ENCODE results near the gene AVPR2.

The AVPR2 gene

GRCh38 chrX:153883163-153883843, 21.2 kb upstream of the AVPR2 start:
- H3K27me3 ChIP-seq (ENCODE audit: control insufficient read depth, insufficient read depth, low read length), result peaks cover 42% of the 10 kb centered on the region
- no peak overlapping the region for H3K27ac ChIP-seq (ENCODE audit: low read depth, low read length)
- H3K9ac ChIP-seq (ENCODE audit: low read length), result no peak overlapping the region
- no peaks in the 10 kb centered on the region for H3K4me1 ChIP-seq (ENCODE audit: control insufficient read depth, insufficient read depth, low read length)
- H3K36me3 ChIP-seq (ENCODE audit: control insufficient read depth, insufficient read depth, low read length), result no peaks in the 10 kb centered on the region
- H3K4me3 ChIP-seq (ENCODE audit: low read length), result no peak overlapping the region

- H3K9ac ChIP-seq (ENCODE audit: low read length), result no peak overlapping the region
- no peak overlapping the region for H3K4me3 ChIP-seq (ENCODE audit: low read length)
- H3K27me3 ChIP-seq (ENCODE audit: control insufficient read depth, insufficient read depth, low read length), result peaks cover 34% of the 10 kb centered on the region
- H3K4me1 ChIP-seq (ENCODE audit: control insufficient read depth, insufficient read depth, low read length), result no peaks in the 10 kb centered on the region
- H3K36me3 ChIP-seq (ENCODE audit: control insufficient read depth, insufficient read depth, low read length), result no peaks in the 10 kb centered on the region
- H3K27ac ChIP-seq (ENCODE audit: low read depth, low read length), result no peak overlapping the region
Measured at GRCh38 chrX:153884136-153884535, 20.3 kb upstream of the AVPR2 start.

GRCh38 chrX:153884590-153884989, 19.9 kb upstream of the AVPR2 start:
- Histone ChIP-seq H3K4me1 (ENCODE audit: control insufficient read depth, insufficient read depth, low read length) (no peaks in the 10 kb centered on the region), H3K36me3 (ENCODE audit: control insufficient read depth, insufficient read depth, low read length) (no peaks in the 10 kb centered on the region), H3K27ac (ENCODE audit: low read depth, low read length) (no peak overlapping the region), H3K4me3 (ENCODE audit: low read length) (no peak overlapping the region), H3K27me3 (ENCODE audit: control insufficient read depth, insufficient read depth, low read length) (peaks cover 34% of the 10 kb centered on the region), H3K9ac (ENCODE audit: low read length) (no peak overlapping the region)

GRCh38 chrX:153885208-153885787, 19.2 kb upstream of the AVPR2 start:
- no peak overlapping the region for H3K27ac ChIP-seq (ENCODE audit: low read depth, low read length)
- no peaks in the 10 kb centered on the region for H3K36me3 ChIP-seq (ENCODE audit: control insufficient read depth, insufficient read depth, low read length)
- H3K4me1 ChIP-seq (ENCODE audit: control insufficient read depth, insufficient read depth, low read length), result no peaks in the 10 kb centered on the region
- H3K4me3 ChIP-seq (ENCODE audit: low read length), result peak overlapping the region; percentile 13
- no peak overlapping the region for H3K9ac ChIP-seq (ENCODE audit: low read length)
- peaks cover 29% of the 10 kb centered on the region for H3K27me3 ChIP-seq (ENCODE audit: control insufficient read depth, insufficient read depth, low read length)

- Histone ChIP-seq H3K4me3 (ENCODE audit: low read length) (peak within 1 kb of the TSS; percentile 27), H3K9ac (ENCODE audit: low read length) (no peak within 1 kb of the TSS), H3K36me3 (ENCODE audit: control insufficient read depth, insufficient read depth, low read length) (no peaks in the 10 kb centered on the region), H3K4me1 (ENCODE audit: control insufficient read depth, insufficient read depth, low read length) (no peaks in the 10 kb centered on the region), H3K27me3 (ENCODE audit: control insufficient read depth, insufficient read depth, low read length) (peaks cover 29% of the 10 kb centered on the region), H3K27ac (ENCODE audit: low read depth, low read length) (no peak within 1 kb of the TSS)
Measured at GRCh38 chrX:153885968-153886903, 18.2 kb upstream of the AVPR2 start, which contains the start of gene L1CAM. TSS of gene L1CAM (minus strand) at chrX:153886173. CDS start at chrX:153875836, 10,337 bp downstream.

GRCh38 chrX:153886915-153887314, 17.6 kb upstream of the AVPR2 start:
- H3K27me3 ChIP-seq (ENCODE audit: control insufficient read depth, insufficient read depth, low read length), result peaks cover 29% of the 10 kb centered on the region
- H3K27ac ChIP-seq (ENCODE audit: low read depth, low read length), result no peak overlapping the region
- H3K4me1 ChIP-seq (ENCODE audit: control insufficient read depth, insufficient read depth, low read length), result no peaks in the 10 kb centered on the region
- no peak overlapping the region for H3K4me3 ChIP-seq (ENCODE audit: low read length)
- H3K36me3 ChIP-seq (ENCODE audit: control insufficient read depth, insufficient read depth, low read length), result no peaks in the 10 kb centered on the region
- H3K9ac ChIP-seq (ENCODE audit: low read length), result no peak overlapping the region

GRCh38 chrX:153887385-153887784, 17.1 kb upstream of the AVPR2 start:
- Histone ChIP-seq H3K4me3 (ENCODE audit: low read length) (no peak overlapping the region), H3K4me1 (ENCODE audit: control insufficient read depth, insufficient read depth, low read length) (no peaks in the 10 kb centered on the region), H3K36me3 (ENCODE audit: control insufficient read depth, insufficient read depth, low read length) (no peaks in the 10 kb centered on the region), H3K9ac (ENCODE audit: low read length) (no peak overlapping the region), H3K27me3 (ENCODE audit: control insufficient read depth, insufficient read depth, low read length) (peaks cover 29% of the 10 kb centered on the region), H3K27ac (ENCODE audit: low read depth, low read length) (no peak overlapping the region)

- Histone ChIP-seq H3K9ac (ENCODE audit: low read length) (no peak overlapping the region), H3K4me1 (ENCODE audit: control insufficient read depth, insufficient read depth, low read length) (no peaks in the 10 kb centered on the region), H3K27ac (ENCODE audit: low read depth, low read length) (no peak overlapping the region), H3K36me3 (ENCODE audit: control insufficient read depth, insufficient read depth, low read length) (no peaks in the 10 kb centered on the region), H3K27me3 (ENCODE audit: control insufficient read depth, insufficient read depth, low read length) (peaks cover 24% of the 10 kb centered on the region), H3K4me3 (ENCODE audit: low read length) (no peak overlapping the region)
Measured at GRCh38 chrX:153888344-153888743, 16.1 kb upstream of the AVPR2 start.

- H3K27me3 ChIP-seq (ENCODE audit: control insufficient read depth, insufficient read depth, low read length), result peaks cover 17% of the 10 kb centered on the region
- no peaks in the 10 kb centered on the region for H3K4me1 ChIP-seq (ENCODE audit: control insufficient read depth, insufficient read depth, low read length)
- no peak overlapping the region for H3K4me3 ChIP-seq (ENCODE audit: low read length)
- no peak overlapping the region for H3K9ac ChIP-seq (ENCODE audit: low read length)
- no peaks in the 10 kb centered on the region for H3K36me3 ChIP-seq (ENCODE audit: control insufficient read depth, insufficient read depth, low read length)
- no peak overlapping the region for H3K27ac ChIP-seq (ENCODE audit: low read depth, low read length)
Measured at GRCh38 chrX:153889123-153889522, 15.3 kb upstream of the AVPR2 start.

GRCh38 chrX:153897899-153898298, 6.6 kb upstream of the AVPR2 start:
- no peaks in the 10 kb centered on the region for H3K4me1 ChIP-seq (ENCODE audit: control insufficient read depth, insufficient read depth, low read length)
- H3K27ac ChIP-seq (ENCODE audit: low read depth, low read length), result no peak overlapping the region
- peaks cover 3% of the 10 kb centered on the region for H3K27me3 ChIP-seq (ENCODE audit: control insufficient read depth, insufficient read depth, low read length)
- H3K9ac ChIP-seq (ENCODE audit: low read length), result no peak overlapping the region
- no peak overlapping the region for H3K4me3 ChIP-seq (ENCODE audit: low read length)
- H3K36me3 ChIP-seq (ENCODE audit: control insufficient read depth, insufficient read depth, low read length), result no peaks in the 10 kb centered on the region

- H3K27me3 ChIP-seq (ENCODE audit: control insufficient read depth, insufficient read depth, low read length), result peaks cover 11% of the 10 kb centered on the region
- H3K36me3 ChIP-seq (ENCODE audit: control insufficient read depth, insufficient read depth, low read length), result no peaks in the 10 kb centered on the region
- no peaks in the 10 kb centered on the region for H3K4me1 ChIP-seq (ENCODE audit: control insufficient read depth, insufficient read depth, low read length)
- H3K27ac ChIP-seq (ENCODE audit: low read depth, low read length), result peak overlapping the region; percentile 13
- no peak overlapping the region for H3K9ac ChIP-seq (ENCODE audit: low read length)
- H3K4me3 ChIP-seq (ENCODE audit: low read length), result no peak overlapping the region
Measured at GRCh38 chrX:153900831-153901752, 3.4 kb upstream of the AVPR2 start.

Data from rectal smooth muscle tissue (tissue), 1 donor.